Skeletal muscle cell (primary cell): ENCODE results near the gene PLEKHA6.

ENCODE experiments used
- DNase-seq: peaks from one replicate; pipeline ENCODE4 v3.0.0-alpha.2; 2010; ENCODE audit warnings: low read depth
- H3K4me3 ChIP-seq: 2 replicates; pipeline ENCODE4 v1.5.1; 2011; ENCODE audit warnings: low read depth, mild to moderate bottlenecking, control low read depth, low read length, moderate library complexity

Gene PLEKHA6

DNA sequence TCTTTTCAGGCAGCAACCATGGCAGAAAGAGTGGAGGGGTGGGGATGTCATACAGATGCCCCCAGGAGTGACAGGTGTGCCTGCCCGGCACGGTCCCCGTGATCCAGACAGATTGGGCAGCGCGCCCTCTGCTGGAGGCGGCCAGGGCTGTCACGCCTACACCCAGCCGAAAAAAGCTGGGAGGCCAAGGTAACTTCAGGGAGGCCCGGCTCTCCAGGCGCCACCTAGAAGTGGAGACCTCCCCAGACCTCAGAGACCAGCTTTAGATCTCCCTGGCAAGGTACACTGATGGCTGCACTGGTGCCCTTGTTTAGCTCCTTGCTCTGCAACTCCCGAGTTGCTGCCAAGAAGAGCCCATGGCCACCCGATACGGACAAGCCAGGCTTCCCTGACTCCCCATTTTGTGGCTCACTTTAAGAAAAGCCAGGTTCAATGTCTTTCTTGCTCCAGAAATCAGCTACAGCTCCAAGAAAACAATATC is 152.6 kb downstream of the PLEKHA6 start:
- H3K4me3 ChIP-seq: no peak overlapping the region
- no peak for DNase-seq

DNA sequence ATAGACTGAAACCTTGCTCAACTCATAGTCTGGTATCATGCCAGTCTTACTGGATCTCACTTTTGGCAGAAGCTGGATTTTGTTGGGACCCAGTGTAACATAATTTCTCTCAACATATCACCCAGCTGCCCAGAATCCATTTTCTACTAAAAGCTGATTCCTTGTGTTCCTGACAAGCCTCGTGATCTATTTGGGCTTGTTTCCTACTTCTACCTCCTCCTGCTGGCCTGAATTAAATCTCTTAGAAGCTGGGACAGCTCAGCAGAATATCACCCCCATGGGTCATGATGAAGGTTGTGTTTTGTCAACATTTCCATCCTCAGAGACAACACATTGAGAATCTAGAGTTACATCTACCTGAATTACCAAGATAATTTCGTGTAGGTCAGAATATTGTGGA is 153.6 kb downstream of the PLEKHA6 start:
- no peak for DNase-seq

DNA sequence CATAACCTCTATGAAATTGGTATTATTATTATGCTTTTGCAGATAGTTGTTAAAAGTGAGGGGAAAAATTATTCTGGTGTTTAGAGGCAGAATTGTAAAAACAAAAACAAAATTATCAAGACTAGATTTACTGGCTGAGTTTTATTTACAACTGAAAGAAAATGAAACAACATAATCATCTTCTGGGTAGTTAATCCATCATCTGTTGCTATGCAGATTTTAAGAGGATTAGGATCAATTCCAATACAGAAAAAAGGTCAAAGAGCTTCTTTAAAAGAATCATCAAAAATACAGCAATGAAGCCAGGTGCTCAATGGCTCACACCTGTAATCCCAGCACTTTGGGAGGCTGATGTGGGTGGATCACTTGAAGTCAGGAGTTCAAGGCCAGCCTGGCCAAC is 154.2 kb downstream of the PLEKHA6 start:
- DNase-seq: no peak
- H3K4me3 ChIP-seq: no peak overlapping the region

More for the DNA sequence above, 153.6 kb downstream of the PLEKHA6 start:
- no peak overlapping the region for H3K4me3 ChIP-seq

DNA sequence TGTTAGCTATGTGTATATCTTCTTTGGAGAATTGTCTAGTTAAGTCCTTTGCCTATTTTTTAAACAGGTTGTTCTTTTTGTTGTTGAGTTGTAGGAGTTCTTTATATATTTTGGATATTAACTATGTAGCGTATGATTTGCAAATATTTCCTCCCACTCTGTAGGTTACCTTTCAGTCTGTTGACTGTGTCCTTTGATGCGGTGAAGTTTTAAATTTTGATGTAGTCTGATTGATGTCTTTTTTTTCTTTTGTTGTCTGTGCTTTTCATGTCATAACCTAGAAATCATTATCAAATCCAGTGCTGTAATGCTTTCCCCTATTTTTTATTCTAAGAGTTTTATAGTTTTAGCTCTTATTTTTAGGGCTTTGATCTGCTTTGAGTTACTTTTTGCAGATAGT is 154.8 kb downstream of the PLEKHA6 start:
- no peak for DNase-seq

DNA sequence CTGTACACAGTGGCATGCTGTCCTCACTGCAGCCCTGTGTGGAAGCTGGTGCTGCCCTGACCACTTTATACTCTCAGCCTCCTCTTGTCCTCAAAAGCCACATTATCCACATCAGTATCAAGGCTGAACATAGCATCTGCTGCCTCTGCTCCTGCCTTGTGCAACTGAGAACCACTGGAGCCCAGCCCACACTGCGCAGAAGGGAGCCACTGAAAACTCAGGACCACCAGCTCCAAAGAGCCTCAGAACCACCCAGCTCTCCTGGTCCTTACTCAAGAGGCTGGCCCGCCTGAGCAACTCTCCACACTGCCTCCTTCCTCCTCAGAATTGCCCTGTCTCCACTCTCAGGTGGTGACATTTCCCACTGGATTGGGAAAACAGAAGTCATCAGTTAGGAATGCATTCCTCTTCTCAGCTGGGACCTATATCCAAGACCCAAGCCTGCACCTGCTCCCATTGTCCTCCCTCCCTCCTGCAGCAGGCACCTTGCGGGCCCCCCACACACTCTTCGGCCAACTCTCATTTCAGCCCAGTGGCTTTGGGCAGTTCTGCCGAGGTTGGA is 156.4 kb downstream of the PLEKHA6 start:
- no peak overlapping the region for H3K4me3 ChIP-seq
- no peak for DNase-seq

More for the DNA sequence above, 154.8 kb downstream of the PLEKHA6 start:
- H3K4me3 ChIP-seq: no peak overlapping the region

DNA sequence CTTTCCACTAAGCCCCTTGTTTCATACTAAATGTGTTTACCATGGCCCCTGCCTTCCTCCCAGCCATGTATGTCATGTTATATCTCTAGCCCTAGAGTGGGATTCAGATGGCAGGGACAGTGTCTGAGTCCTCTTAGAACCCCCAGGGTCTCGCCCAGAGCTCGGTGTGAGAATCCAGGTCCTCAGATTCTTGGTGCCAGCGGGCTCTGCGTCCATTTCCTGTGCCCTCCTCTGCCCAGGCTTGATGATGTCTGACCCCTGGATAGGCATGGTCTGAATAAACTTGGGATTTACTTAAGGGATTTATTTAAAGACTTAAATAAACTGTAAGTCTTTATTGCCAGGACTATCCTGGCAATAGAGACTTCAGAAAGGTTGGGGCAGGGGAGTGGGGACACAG is 157.2 kb downstream of the PLEKHA6 start:
- DNase-seq: no peak
- H3K4me3 ChIP-seq: no peak overlapping the region

DNA sequence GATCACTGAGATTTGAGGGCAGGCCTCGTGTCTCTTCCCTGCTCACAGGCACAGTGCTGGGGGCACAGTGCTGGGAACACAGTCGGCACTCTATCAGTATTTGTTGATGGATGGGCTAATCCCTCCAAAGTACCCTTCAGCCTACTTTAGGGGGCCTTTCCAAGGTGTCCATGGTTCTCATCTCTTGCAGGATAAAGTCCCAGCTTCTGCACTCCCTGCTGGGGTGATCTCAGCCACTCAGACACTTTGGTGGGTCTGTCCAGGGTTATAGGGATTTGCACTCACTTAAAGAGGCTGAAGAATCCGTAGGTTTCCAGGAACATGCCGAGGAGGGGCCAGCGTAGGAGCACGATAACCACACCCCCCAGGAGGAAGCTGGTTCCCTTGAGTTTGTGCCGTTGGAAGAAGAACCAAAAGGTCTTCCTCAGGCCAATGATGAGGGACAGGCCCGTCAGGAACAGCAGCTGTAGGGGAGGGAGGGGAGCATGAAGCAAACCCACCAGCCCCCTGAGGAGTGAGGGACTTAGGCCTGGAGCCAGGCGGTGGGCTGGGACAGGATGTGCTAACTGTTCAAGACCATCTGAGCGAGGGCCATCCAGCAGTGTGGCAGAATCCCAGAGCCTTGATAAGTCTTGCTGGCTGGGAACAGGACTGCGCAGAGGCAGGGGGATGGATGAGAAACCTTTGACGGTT is 158.2 kb downstream of the PLEKHA6 start:
- DNase-seq: no peak
- no peak overlapping the region for H3K4me3 ChIP-seq

DNA sequence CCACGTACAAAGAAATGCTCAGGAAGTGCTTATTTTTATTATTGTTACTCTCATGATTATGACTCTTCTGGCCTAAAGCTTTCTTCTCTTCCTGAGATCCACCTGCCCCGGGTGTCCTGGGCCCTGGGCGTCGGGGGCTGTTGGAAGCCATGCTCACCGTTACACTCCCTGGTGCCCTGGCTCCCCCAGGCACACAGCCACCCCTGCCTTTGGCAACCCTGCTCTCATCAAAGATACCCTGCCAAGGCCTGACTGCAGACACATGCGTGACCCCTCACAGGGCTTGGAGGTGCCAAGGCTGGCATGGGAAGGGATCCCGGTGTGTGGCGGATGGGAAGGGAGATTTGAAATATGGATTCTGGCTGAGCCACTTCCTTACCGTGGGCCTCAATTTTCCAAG is 160.2 kb downstream of the PLEKHA6 start:
- no peak overlapping the region for H3K4me3 ChIP-seq
- DNase-seq: no peak

DNA sequence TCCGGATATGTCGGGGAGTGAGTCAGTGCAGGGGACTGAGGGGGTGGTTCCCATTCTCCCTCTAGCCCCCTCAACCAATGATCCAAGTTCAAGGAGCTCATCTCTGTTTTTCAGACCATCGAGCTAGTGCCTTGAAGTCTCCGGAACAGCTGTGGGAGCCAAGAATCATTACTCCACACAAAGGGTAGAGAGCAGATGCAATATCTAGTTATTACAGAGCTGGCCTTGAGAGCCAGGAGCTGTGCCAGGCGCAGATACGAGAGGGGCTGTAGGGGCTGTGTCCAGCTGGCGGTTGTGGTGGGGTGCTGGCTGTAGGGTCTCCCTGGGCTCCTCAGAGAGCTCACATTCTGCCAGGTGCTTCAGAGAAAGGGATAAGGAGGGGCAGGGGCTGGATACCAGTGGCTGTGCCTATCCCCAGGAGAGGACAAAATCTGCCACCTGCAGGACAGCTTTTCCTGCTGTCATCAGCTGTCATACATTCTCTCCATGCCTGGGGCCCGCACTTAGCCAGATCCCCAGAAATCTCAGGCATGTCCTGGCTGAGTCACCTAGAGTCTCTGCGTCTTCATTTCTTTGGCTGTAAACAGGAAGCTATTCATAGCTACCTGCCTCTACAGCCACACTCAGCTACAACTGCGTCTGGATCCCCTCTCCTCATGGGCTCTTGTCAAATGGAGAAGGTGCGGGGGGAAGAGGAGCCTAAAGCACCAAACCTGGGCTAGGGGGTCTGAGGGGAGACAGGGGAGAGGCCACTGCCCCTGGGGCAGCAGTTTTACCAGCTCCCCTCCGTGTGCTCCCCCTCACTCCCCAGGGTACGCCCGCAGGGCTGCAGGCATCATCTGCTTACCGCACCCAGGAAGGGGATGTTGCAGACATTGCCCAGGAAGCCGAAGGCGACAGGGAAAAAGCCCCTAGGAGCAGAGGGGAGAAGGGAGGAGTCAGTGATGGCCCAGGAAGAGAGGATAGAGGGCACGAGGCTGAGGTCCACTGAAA is 161.1 kb downstream of the PLEKHA6 start:
- DNase-seq: peak; percentile 40
- H3K4me3 ChIP-seq: no peak overlapping the region

DNA sequence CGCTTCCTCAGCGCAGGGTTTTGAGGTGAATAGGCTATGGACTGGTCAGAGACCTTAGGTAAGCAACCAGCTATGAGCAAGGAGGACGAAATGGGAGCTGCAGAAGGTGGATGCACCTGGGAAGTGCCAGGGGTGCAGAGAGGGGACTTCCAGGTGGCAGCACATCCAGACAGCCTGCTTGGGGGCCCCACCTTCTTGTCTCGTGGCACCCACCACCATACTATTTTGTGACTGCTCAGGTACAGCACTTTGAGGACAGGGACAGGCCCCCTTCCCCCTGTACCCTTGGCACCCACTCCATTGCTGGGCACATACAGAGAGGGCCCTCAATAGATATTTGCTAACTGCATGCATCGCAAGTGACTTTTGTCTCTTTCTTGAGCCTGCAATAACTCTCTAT is 162.7 kb downstream of the PLEKHA6 start:
- no peak for DNase-seq
- no peak overlapping the region for H3K4me3 ChIP-seq

DNA sequence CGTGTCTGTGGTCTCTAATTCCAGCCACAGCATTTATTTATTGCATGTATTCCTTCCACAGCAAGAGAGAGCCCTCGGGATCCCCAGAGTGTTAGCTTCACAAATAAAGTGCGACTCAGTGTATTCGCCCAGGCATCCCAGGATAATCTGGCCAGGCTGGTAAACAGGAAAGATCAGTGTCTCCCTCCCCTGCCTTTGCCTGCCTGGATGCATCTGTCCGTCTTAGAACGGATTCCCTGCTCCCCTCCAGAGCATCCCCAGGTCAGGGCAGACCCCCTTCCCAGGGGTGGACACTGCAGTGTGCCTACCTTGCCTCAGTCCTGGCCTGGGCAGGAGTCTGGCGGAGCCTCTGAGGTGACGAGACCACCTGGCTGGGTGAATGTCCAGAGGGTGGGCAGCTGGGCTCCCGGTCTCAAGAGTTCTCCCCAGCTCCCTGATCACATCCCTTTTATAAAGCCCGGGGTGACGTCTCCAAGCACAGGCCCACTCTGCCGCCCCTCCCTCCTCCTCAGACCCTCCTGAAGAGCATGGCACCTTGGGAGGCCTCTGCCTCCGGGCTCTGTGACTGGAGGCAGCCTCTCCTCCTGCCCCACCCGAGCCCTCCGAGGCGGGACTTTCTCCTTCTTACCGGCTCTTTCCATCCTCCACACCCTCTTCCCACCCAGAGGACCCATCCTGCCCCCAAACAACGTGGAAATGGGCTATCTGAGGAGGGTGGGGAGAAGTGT is 163.5 kb downstream of the PLEKHA6 start, which contains the start of gene KISS1:
Gene KISS1 (minus strand): TSS at position 424 of the 728 bp plus-strand sequence. CDS start 3,615 bp downstream, outside the sequence.
- H3K4me3 ChIP-seq: no peak within 1 kb of the TSS
- no peak for DNase-seq

DNA sequence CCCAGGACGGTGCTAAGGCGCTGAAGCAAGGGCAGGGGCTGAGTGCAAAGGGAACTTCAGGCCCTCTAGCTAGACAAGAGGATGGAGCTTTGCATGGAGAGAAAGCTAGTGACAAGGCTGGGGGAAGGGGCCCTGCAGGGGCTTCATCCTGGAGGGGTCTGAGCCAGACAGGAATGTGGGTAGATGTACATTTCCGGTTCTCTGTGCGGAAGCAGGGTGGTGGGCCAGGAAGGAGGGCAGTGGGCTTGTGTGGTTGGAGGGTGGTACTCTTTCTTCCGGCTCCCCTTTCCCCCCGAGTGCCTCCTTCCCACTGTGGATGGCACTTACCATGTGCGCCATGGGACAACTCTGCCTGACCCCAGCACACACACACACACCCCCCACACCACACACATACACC is 165.0 kb downstream of the PLEKHA6 start:
- no peak for DNase-seq
- H3K4me3 ChIP-seq: no peak overlapping the region

DNA sequence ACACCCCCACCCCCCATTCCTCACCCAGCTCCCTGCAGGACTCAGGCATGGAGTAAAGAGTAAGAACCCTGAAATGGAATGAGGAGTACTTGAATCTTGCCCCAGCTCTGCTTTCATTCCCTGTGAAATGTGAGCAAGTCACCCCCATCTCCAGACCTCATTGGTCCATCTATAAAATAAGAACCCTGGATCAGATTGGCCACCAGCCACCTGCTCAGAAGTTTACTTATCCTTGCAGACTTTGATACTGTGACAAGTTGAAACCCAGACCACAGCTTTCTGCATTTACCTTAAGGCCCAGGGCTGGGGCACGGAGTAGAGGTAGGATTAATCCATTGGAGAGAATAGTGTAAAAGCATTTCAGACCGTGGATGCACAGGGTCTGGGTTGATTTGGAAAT is 165.6 kb downstream of the PLEKHA6 start:
- no peak overlapping the region for H3K4me3 ChIP-seq
- DNase-seq: no peak

DNA sequence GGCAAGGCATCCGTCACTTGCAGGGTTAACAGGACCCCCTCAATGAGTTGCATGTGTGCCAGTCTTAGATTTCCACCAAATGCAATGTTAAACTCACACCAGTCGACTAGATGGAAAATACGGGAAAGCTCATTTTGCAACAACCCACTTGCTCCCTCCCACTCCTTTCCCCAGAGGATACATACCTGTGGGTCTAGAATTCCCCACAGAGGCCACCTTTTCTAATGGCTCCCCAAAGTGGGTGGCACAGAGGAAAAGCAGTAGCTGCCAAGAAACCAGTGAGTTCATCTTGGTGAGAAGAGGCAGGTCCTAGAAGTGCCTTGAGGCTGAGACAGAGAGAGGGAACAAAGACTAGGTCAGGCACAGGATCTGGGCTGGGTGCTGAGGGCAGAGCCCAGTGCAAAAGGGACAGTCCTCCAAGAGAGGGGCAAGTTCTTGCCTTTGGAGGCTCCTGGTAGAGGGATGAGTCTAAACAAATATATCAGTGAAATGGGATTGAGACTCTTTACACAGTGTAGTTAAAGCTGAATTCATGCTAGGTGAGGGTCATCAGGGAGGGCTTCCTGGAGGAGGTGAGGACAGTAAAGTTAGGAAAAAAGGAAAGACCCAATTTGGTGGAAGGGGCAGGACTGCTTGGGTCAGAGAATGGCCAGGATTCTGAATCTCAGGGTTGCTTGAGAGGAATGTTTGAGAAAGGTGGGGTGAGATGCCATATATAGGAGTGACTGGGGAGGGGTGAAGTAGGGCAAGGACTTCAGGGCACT is 167.0 kb downstream of the PLEKHA6 start:
- no peak for DNase-seq
- no peak overlapping the region for H3K4me3 ChIP-seq

DNA sequence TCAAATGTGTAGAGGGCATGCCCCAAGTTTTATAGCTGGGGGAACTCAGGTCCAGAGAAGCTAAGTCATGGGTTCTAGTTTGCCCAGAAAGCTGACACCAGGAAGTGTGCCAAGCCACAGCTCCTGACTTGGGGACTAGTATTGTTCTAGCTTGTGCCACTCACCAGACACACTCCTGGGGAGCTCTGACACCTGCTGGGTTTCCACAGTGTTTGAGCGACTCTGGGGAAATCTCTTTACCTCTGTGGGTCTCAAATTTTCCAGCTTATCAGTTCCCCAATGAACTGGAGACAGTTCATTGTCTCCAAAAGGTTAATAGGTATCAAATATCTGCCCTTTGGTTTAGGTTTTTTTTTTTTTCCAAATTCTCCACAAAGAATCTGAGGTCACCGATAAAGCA is 167.7 kb downstream of the PLEKHA6 start:
- DNase-seq: no peak
- H3K4me3 ChIP-seq: no peak overlapping the region

DNA sequence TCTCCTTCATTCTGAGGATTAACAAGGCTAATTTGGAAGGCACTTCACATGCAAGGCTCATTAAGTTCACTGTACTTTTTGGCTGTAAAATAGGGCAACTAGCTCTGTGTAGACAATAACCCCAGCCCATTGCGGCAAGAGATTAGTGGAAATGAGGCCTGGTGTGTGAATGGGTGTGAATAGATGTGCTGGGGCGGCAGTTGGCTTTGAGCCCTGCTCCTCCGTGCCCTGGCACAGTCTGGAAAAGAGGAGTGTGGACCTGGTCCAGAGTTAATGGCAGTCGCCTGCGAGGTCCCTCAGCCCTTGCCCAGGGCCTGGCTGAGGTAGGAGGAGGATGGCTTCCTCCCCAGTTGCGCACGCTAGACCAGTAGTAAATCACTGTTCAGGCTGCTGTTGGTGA is 168.3 kb downstream of the PLEKHA6 start:
- no peak overlapping the region for H3K4me3 ChIP-seq
- DNase-seq: no peak

DNA sequence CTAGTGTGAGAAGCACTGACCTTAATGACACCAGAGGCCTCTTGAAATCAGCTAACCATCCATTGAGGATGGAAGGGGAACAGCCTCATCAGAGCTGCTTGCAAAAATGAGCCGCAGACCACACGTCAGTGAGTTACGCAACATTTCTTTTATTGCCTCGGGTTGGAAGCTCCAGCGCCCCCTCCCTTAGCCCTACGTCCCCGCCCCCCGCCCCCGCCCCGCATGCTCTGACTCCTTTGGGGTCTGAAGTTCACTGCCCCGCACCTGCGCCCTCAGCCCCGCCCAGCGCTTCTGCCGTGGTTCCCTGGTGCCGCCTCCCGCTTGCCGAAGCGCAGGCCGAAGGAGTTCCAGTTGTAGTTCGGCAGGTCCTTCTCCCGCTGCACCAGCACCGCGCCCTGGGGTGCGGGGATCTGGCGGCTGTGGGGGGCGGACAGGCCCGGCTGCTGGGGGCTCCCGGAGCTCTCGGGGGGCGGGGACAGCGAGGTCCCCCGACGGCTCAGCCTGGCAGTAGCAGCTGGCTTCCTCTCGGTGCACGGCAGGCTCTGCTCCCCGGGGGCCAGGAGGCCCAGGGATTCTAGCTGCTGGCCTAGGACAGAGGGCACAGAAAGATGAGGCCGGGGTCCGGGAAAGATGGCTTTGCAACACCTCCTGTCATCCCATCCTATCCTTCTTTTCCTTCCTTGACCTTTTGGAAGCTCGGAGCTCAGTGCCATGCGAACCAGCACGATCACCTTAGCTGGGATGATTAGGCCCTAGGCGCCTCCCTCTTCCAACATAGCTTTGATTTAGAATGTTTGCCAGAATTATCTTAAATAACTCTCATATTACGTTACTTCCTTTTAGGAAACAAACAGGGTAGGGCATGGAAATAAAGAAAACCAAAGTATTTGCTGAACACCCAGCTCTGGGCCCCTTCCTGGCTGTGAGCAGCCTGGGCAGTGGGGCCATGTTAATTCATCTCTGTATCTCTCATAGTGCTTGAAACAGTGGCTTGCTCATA is 169.2 kb downstream of the PLEKHA6 start:
- no peak for DNase-seq
- H3K4me3 ChIP-seq: peak overlapping the region; percentile 7
